ENCODE data around the gene CRTC1. TPM values are rescaled to one million over a fixed set of nuclear protein-coding genes. Genes with fewer than 3 reads are reported as not detected.

The CRTC1 gene, protein sequence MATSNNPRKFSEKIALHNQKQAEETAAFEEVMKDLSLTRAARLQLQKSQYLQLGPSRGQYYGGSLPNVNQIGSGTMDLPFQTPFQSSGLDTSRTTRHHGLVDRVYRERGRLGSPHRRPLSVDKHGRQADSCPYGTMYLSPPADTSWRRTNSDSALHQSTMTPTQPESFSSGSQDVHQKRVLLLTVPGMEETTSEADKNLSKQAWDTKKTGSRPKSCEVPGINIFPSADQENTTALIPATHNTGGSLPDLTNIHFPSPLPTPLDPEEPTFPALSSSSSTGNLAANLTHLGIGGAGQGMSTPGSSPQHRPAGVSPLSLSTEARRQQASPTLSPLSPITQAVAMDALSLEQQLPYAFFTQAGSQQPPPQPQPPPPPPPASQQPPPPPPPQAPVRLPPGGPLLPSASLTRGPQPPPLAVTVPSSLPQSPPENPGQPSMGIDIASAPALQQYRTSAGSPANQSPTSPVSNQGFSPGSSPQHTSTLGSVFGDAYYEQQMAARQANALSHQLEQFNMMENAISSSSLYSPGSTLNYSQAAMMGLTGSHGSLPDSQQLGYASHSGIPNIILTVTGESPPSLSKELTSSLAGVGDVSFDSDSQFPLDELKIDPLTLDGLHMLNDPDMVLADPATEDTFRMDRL
- 10 to 100 TPM; 10.2 to 10.3 TPM for total RNA-seq

DNA sequence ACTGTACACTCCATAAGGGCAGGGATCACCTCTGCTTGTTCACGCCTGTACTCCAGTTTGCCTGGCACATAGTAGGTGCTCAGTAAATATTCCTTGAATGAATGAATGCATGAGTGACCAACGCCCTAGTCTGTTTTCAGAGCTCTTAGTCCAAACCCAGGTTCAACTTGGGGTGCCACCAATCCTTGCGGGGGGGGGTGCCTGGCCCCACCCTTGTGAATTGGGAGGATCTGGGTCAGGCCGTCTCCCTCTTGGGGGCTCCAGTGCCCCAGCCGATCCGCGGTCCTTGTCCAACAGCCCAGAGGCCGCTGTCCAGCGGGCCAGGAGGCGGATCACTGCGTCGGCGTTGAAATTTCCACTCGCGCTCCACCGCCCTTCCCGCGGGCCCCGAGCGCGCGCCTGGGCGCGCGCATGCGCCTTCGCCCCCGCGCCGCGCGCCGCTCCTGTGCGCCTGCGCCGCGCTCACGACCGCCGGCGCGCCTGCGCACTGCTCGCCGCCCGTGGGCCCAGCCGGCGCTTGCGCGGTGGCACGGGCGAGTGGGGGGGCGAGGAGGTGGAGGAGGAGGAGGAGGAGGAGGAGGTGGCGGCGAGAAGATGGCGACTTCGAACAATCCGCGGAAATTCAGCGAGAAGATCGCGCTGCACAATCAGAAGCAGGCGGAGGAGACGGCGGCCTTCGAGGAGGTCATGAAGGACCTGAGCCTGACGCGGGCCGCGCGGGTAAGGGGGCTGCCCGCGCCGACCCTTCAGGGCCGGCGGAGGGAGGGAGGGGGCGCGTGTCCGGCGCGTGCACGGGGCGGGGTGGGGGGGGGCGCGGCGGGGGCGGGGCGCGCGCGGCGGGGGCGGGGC is at the start of gene CRTC1:
Gene CRTC1 (plus strand): TSS at position 572 of the 849 bp plus-strand sequence. CDS start 23 bp downstream, at position 595.
- H3K27me3 Mint-ChIP-seq: no peaks in the 10 kb centered on the region
- H3K4me1 Mint-ChIP-seq: peaks cover 21% of the 10 kb centered on the region
- ChIA-PET POLR2A (no interaction called here), CTCF (interaction anchor here (0.6 to 1.2 kb wide), 2 partner anchors 11 to 220 kb away, joined by 3 read pairs; no protein-coding TSS in a partner anchor)
- H3K27ac Mint-ChIP-seq: peak within 1 kb of the TSS; percentile 94
- H3K36me3 Mint-ChIP-seq (ENCODE audit: low read depth): no peaks in the 10 kb centered on the region
- DNase-seq: peak; percentile 93
- no peaks in the 10 kb centered on the region for H3K9me3 Mint-ChIP-seq
- peak within 1 kb of the TSS; percentile 84 for H3K4me3 Mint-ChIP-seq

DNA sequence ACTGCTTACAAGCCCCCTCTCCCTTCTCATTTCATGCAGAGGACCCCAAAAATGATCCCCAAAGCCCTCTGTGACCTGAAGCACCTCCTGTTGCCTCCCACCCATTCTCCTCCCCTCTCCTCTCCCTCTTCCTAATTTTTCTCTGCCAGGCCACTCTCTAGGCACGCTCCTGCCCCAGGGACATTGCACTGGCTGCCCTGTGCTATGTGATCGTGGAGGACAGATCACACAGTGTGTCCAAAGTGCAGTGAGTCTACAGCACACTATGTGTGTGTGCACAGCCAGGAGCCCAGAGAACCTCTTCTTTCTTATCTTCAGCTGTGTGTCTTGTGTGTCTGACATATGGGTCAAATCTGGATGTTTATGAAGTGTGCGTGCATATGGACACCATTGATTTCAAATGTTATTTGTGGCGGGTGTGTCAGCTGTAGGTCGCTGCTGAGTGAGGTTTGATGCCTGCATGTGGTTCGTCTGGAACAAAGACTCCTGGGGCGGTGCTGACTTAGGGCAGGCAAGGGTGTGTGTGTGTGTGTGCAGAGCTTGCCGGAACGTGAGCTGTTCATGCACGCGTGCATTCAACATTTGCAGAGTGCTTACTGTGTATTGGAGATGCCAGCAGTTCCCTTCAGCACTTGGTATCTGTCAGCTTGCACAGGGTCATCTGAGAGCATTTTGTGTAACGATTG is 48.7 kb upstream of the CRTC1 start:
- peaks cover 3% of the 10 kb centered on the region for H3K36me3 Mint-ChIP-seq (ENCODE audit: low read depth)
- H3K27me3 Mint-ChIP-seq: peaks cover 6% of the 10 kb centered on the region
- H3K4me1 Mint-ChIP-seq: peaks cover 30% of the 10 kb centered on the region
- no peak overlapping the region for H3K27ac Mint-ChIP-seq
- H3K4me3 Mint-ChIP-seq: no peak overlapping the region
- no peaks in the 10 kb centered on the region for H3K9me3 Mint-ChIP-seq
- CTCF ChIA-PET: interaction anchor here (1.0 to 1.6 kb wide), 3 partner anchors 12 to 47 kb away, joined by 3 to 6 read pairs (median 4); partner anchors contain the start of gene REX1BD
- DNase-seq: peak; percentile 29
- POLR2A ChIA-PET: interaction anchor here (0.6 kb wide), 1 partner anchor 54 kb away, joined by 3 read pairs; no protein-coding TSS in a partner anchor

DNA sequence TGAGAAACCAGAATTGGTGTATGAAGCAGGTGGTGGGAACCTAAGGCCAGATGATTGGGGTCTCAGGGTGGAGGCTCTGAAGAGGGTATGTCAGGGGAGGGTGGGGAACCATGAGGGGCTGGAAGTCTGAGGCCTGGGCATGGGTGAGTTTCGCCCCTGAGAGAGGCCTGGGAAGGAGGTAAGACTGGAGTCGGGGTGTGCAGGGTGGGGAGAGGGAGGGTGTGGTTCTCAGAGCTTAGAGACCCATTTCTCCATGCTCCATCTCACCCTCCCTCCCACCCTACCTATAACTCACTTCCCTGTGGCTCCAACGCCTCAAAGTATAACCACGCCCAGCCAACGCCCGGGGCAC is 47.7 kb upstream of the CRTC1 start:
- POLR2A ChIA-PET: no interaction called here
- no peaks in the 10 kb centered on the region for H3K9me3 Mint-ChIP-seq
- peak overlapping the region; percentile 85 for H3K4me3 Mint-ChIP-seq
- H3K36me3 Mint-ChIP-seq (ENCODE audit: low read depth): peaks cover 3% of the 10 kb centered on the region
- CTCF ChIA-PET: interaction anchor here (1.0 to 1.6 kb wide), 3 partner anchors 13 to 48 kb away, joined by 3 to 6 read pairs (median 4); partner anchors contain the start of gene REX1BD
- H3K4me1 Mint-ChIP-seq: peaks cover 31% of the 10 kb centered on the region
- peaks cover 6% of the 10 kb centered on the region for H3K27me3 Mint-ChIP-seq
- DNase-seq: no peak
- peak overlapping the region; percentile 93 for H3K27ac Mint-ChIP-seq

DNA sequence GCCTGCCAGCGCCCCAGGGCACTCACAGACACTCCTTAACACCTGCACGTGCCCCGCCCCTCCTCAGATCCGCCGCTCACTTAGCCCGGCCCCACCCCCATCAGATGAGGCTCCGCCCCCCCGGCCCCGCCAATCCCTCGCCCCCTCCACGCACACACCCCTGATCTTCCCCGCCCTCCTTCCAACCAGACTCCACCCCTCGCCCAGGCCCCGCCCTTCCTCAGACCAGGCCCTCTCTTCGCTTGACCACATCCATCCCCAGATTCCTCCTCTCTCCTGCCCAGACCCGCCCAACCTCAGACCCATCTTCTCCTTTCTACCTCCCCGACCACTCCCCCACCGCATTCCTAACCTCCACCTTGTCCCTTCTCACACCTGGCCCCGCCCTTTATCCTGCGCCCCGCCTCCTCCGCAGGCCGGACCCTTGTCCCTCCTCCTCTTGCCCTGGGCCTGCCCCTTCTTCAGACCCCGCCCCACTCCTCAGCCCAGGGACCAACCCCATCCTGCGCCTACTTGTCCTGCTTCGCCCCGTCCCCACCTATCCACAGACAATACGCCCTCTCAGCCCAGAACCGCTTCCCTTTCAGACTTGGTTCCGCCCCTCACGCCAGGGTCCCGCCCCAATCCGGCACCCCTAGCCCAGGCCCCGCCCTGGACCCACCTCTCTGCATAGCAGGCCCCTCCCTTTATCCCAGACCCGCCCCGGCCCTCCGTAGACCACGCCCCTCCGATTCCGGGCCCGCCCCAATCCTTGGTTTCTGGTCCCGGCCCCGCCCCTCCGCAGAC is 47.1 kb upstream of the CRTC1 start:
- CTCF ChIA-PET: no interaction called here
- no peaks in the 10 kb centered on the region for H3K9me3 Mint-ChIP-seq
- peaks cover 6% of the 10 kb centered on the region for H3K27me3 Mint-ChIP-seq
- H3K36me3 Mint-ChIP-seq (ENCODE audit: low read depth): peaks cover 3% of the 10 kb centered on the region
- peaks cover 31% of the 10 kb centered on the region for H3K4me1 Mint-ChIP-seq
- peak overlapping the region; percentile 93 for H3K27ac Mint-ChIP-seq
- POLR2A ChIA-PET: no interaction called here
- DNase-seq: peak; percentile 99
- peak overlapping the region; percentile 85 for H3K4me3 Mint-ChIP-seq

DNA sequence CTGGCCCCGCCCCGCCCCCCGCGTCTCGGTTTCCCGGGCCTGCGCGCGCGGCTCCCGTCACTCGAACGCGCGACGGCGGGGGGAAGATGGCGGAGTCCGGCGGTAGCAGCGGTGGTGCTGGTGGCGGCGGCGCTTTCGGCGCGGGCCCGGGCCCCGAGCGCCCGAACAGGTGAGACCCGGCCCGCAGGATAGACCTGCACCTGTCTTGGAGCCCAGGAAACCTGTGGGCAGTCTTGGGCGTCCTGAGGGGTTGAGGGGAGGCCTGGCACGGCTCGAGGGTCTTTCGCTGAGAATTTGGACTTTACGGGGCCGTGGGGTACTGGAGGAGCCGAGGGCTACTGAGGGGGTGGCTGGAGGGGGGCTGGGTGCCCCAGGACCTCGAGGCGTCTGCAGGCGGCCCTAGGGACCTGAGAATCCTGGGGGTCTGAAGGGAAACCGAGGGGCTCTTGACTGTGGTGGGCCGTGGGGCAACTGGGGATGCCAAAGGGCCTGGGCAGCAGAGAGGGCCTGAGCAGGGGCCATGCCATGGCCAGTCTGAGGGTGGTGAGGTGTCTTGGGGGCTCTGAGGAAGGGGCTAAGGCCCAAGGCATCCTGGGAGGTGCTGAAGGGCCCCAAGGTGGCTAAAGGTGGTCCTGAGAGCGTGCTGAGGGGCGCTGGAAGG is 46.4 kb upstream of the CRTC1 start, which contains the start of gene KLHL26:
Gene KLHL26 (plus strand): TSS at position 60 of the 661 bp plus-strand sequence. CDS start 27 bp downstream, at position 87.
- DNase-seq: no peak
- no peaks in the 10 kb centered on the region for H3K9me3 Mint-ChIP-seq
- POLR2A ChIA-PET: no interaction called here
- CTCF ChIA-PET: no interaction called here
- peaks cover 6% of the 10 kb centered on the region for H3K27me3 Mint-ChIP-seq
- peak within 1 kb of the TSS; percentile 85 for H3K4me3 Mint-ChIP-seq
- H3K36me3 Mint-ChIP-seq (ENCODE audit: low read depth): peaks cover 3% of the 10 kb centered on the region
- peak within 1 kb of the TSS; percentile 93 for H3K27ac Mint-ChIP-seq
- H3K4me1 Mint-ChIP-seq: peaks cover 31% of the 10 kb centered on the region

DNA sequence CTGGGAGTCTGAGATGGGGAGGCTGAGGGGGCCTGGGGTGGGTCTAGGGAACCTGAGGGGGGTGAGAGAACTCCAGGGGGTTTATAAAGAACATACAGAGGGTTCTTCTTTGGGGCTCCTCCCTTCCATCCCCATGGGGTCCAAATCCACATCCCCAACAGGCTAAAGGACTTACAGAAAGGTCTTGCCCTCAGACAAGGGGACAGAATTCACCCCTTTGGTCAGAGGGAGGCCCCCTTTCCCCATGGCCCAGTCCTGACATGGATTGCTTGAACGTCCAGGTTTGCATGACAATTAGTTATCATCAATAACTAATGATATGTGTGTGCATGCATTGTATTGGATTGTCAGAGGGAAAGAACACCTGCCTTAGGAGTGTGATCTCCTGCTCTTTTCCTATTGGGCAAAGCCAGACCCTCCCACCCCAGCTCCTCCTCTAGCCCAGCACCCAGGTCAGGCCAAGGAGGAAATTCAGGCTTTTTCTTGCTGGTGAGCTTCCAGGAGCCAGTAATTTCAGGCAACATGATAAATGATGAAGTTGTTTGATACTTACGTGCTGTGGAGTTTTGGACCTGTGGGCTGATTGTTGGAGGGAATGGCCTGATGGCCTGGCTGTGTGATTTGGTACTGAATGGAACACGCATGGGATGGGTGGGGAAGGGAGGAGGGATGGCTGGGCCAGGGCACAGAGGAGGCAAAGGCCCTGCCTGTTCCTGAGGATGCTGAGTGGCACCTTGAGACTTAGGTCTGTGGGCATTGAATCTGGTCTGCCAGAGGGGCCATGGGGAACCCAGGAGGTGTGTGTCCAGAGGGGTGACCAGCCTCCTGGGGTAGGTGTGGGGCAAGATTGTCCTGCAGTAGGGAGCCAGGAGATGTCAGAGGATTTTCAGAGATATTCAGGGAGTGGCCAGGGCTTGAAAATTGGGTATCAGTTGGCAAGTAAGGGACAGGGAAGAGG is 45.5 kb upstream of the CRTC1 start:
- ChIA-PET POLR2A (no interaction called here), CTCF (no interaction called here)
- no peak for DNase-seq
- Mint-ChIP-seq H3K27me3 (peaks cover 6% of the 10 kb centered on the region), H3K9me3 (no peaks in the 10 kb centered on the region), H3K27ac (peak overlapping the region; percentile 89), H3K4me1 (peaks cover 31% of the 10 kb centered on the region), H3K4me3 (peak overlapping the region; percentile 85), H3K36me3 (ENCODE audit: low read depth) (peaks cover 3% of the 10 kb centered on the region)

DNA sequence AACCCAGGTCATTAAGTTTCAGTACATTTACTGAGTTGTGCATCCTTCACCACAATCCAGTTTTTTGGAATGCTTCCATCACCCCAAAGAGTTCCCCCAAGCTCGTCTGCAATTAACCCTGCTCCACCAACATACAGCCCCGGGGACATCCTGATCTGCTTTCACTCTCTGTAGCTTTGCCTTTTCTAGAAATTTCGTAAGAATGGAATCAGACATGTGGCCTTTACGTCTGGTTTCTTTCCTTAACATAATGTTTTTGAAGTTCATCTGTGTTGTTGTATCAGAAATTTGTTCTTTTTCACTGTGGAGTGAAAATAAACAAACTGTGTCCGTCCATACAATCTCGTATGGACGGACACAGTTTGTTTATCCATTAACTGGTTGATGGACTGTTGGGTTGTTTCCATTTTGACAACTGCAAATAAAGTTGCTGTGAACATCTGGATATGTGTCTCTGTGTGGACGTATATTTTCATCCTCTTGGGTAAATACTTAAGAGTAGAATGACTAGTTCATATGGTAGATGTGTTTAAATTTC is 43.7 kb upstream of the CRTC1 start:
- DNase-seq: no peak
- peaks cover 35% of the 10 kb centered on the region for H3K4me1 Mint-ChIP-seq
- no peak overlapping the region for H3K4me3 Mint-ChIP-seq
- peaks cover 3% of the 10 kb centered on the region for H3K36me3 Mint-ChIP-seq (ENCODE audit: low read depth)
- H3K9me3 Mint-ChIP-seq: peaks cover 3% of the 10 kb centered on the region
- ChIA-PET POLR2A (no interaction called here), CTCF (interaction anchor here (0.7 kb wide), 1 partner anchor 16 kb away, joined by 3 read pairs; no protein-coding TSS in a partner anchor)
- H3K27me3 Mint-ChIP-seq: no peaks in the 10 kb centered on the region
- no peak overlapping the region for H3K27ac Mint-ChIP-seq

DNA sequence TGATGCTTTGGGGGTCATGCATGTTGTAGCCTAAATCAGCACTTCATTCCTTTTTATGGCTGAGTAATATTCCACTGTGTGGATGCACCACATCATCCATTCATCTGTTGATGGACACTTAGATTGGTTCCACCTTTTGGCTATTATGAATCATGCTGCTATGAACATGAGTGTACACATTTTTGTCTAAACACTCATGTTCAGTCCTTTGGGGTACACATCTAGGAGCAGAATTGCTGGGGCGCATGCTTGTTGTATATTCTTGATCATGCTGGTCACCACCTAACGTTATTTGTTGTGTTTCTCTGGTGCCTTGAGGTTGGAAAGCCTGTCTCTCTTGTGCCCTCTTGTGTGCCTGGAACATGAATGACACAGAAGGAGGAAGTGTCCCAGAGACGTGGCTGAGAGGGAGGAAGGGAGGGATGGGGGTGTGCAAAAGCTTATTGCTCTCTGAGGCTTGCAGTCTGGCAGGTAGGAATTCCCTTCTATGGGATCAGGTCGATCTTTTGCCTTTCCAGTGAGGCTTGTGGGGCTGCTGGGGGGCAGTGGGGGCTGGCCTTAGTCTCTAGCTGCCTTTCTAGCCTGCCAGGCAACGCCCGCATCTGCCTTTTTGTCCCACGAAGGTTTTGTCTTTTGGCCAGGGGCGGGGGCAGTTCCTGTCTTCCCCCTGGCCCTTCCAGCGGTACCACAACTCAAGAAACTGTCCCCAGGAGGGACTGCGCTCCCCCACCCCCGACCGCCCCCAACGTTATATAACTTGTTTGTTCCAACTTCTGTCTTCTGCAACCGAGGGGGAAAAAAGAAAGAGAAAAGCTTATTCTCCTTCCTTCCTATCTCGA is 39.1 kb upstream of the CRTC1 start:
- POLR2A ChIA-PET: no interaction called here
- H3K36me3 Mint-ChIP-seq (ENCODE audit: low read depth): no peaks in the 10 kb centered on the region
- no peak overlapping the region for H3K4me3 Mint-ChIP-seq
- CTCF ChIA-PET: no interaction called here
- no peak overlapping the region for H3K27ac Mint-ChIP-seq
- no peaks in the 10 kb centered on the region for H3K27me3 Mint-ChIP-seq
- H3K9me3 Mint-ChIP-seq: peaks cover 3% of the 10 kb centered on the region
- no peak for DNase-seq
- peaks cover 12% of the 10 kb centered on the region for H3K4me1 Mint-ChIP-seq

DNA sequence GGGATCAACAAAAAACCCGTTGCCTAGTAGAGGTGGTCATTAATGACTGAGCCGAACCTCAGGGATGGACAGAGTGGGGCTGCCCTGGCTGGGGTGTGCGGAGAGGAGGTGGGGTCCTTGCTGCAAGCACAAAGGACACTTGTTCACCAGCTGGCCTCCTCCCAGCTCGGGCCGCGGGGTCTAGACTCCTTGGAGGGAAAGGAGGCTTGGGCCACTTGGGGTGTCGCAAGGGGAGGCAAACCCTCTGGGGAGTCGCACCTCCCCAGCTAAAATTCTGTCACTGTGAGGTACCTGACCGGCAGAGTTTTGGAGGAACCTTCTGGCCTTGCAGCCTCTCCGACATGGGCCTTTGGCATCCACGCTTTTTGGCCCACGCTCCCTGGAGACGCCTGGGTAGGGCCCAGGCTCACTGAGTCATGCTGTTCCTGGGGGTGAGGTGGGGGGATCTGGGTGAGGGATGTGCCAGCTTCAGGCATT is 38.4 kb upstream of the CRTC1 start:
- ChIA-PET POLR2A (no interaction called here), CTCF (no interaction called here)
- no peak for DNase-seq
- Mint-ChIP-seq H3K9me3 (peaks cover 3% of the 10 kb centered on the region), H3K4me3 (no peak overlapping the region), H3K27me3 (no peaks in the 10 kb centered on the region), H3K27ac (no peak overlapping the region), H3K36me3 (ENCODE audit: low read depth) (no peaks in the 10 kb centered on the region), H3K4me1 (peaks cover 9% of the 10 kb centered on the region)

All from activated CD4-positive, alpha-beta T cell treated with anti-CD3 and anti-CD28 coated beads, Interleukin-2, amount 10 ng/mL, durations not matched to agents 7 days and 5 days (primary cell).